H1 (cell line): ENCODE measurements around the gene C17orf113. TPM values are rescaled to one million over a fixed set of nuclear protein-coding genes. Genes with fewer than 3 reads are reported as not detected.

Experiments used
- CTCF ChIA-PET: fragments of 300-600 bp; sonication (Branson Sonifier 250); formaldehyde crosslinking; loops from one replicate; lab custom pipeline; 2021; ENCODE audit not compliant: partially characterized antibody; lab: Charles Lee
- POLR2A ChIA-PET: fragments of 300-600 bp; sonication (Branson Sonifier 250); formaldehyde crosslinking; loops from one replicate; lab custom pipeline; 2021; ENCODE audit warnings: inconsistent platforms; ENCODE audit not compliant: partially characterized antibody; lab: Charles Lee
- DNase-seq, 2 experiments: peaks; one replicate each; pipeline versions ENCODE4 v3.0.0 to v3.0.0-alpha.2; 2010 to 2022; ENCODE audit warnings: low spot score in 2 of 2, low read depth in 1 of 2, mixed read lengths in 1 of 2
- FAIRE-seq: peaks from 2 replicates; lab custom pipeline; 2011; peaks lifted over from hg19 to GRCh38; lab: Jason Lieb, UNC
- H2AFZ ChIP-seq: 2 replicates; pipeline ENCODE4 v1.8.1; 2012; ENCODE audit warnings: low read length, inconsistent platforms
- H2AK5ac ChIP-seq: 2 replicates; pipeline ENCODE4 v1.6.1; 2013; ENCODE audit warnings: low read depth, low read length
- H2BK120ac ChIP-seq: replicated peaks from 2 replicates; pipeline ENCODE3; 2013; ENCODE audit warnings: low read depth, low read length, inconsistent platforms
- H2BK12ac ChIP-seq: 2 replicates; pipeline ENCODE4 v1.6.1; 2013; ENCODE audit warnings: low read depth, low read length
- H2BK15ac ChIP-seq: 2 replicates; pipeline ENCODE4 v1.6.1; 2013; ENCODE audit warnings: low read length
- H2BK20ac ChIP-seq: 2 replicates; pipeline ENCODE4 v1.6.1; 2013; ENCODE audit warnings: low read length
- H2BK5ac ChIP-seq: 2 replicates; pipeline ENCODE4 v1.6.1; 2013; ENCODE audit warnings: low read depth, low read length
- H3K14ac ChIP-seq: 2 replicates; pipeline ENCODE4 v1.6.1; 2013; ENCODE audit warnings: inconsistent platforms; ENCODE audit not compliant: insufficient read length
- H3K18ac ChIP-seq: 2 replicates; pipeline ENCODE4 v1.6.1; 2013; ENCODE audit warnings: low read length; ENCODE audit errors: extremely low read depth
- H3K23ac ChIP-seq: 2 replicates; pipeline ENCODE4 v1.6.1; 2013; ENCODE audit warnings: inconsistent platforms; ENCODE audit not compliant: insufficient read length
- H3K23me2 ChIP-seq: 2 replicates; pipeline ENCODE4 v1.6.1; 2013; ENCODE audit warnings: low read depth, low read length
- H3K27ac ChIP-seq: 2 replicates; pipeline ENCODE4 v1.6.1; 2011; ENCODE audit warnings: low read depth, low read length, inconsistent platforms
- H3K27me3 ChIP-seq, 4 experiments: replicated peaks in 1 of 4; 1 replicate in 1 of 4; 2 replicates in 3 of 4; pipeline versions ENCODE4 v1.6.1 to v1.8.1; 2011 to 2013; ENCODE audit warnings: low read length in 3 of 4, mild to moderate bottlenecking in 3 of 4, inconsistent platforms in 2 of 4, mixed read lengths in 2 of 4, moderate library complexity in 1 of 4; ENCODE audit not compliant: control insufficient read depth in 3 of 4, insufficient read depth in 3 of 4; ENCODE audit errors: extremely low read depth in 1 of 4
- H3K36me3 ChIP-seq, 4 experiments: 2 replicates each; pipeline versions ENCODE4 v1.6.1 to v1.8.1; 2011 to 2013; ENCODE audit warnings: mild to moderate bottlenecking in 4 of 4, low read length in 3 of 4, moderate library complexity in 2 of 4, control low read depth in 1 of 4, inconsistent platforms in 1 of 4; ENCODE audit not compliant: insufficient read depth in 4 of 4, control insufficient read depth in 2 of 4
- H3K4ac ChIP-seq: replicated peaks from 2 replicates; pipeline ENCODE3; 2013; ENCODE audit warnings: low read length, low read depth, mixed read lengths, inconsistent platforms; ENCODE audit not compliant: insufficient read length
- H3K4me1 ChIP-seq, 4 experiments: replicated peaks in 1 of 4; 1 replicate in 1 of 4; 2 replicates in 3 of 4; pipeline versions ENCODE4 v1.6.1 to v1.8.1; 2011 to 2013; ENCODE audit warnings: low read length in 3 of 4, inconsistent platforms in 2 of 4, mixed read lengths in 1 of 4; ENCODE audit not compliant: insufficient read depth in 4 of 4, control insufficient read depth in 3 of 4
- H3K4me2 ChIP-seq, 2 experiments: 2 replicates each; pipeline versions ENCODE4 v1.6.1 to v1.8.1; 2011 to 2013; ENCODE audit warnings: low read depth in 2 of 2, low read length in 2 of 2, control low read depth in 1 of 2, inconsistent platforms in 1 of 2, mild to moderate bottlenecking in 1 of 2; ENCODE audit not compliant: insufficient read depth in 1 of 2
- H3K4me3 ChIP-seq, 4 experiments: fragments of 200-600, 300-600 bp in 1 of 4; sonication (generic), shearing (Covaris generic), sonication (Bioruptor Twin) in 1 of 4; 2 replicates each; pipeline versions ENCODE4 v1.5.1 to v1.8.1; 2011 to 2016; ENCODE audit warnings: low read length in 4 of 4, low read depth in 3 of 4, control low read depth in 2 of 4, inconsistent platforms in 2 of 4, mild to moderate bottlenecking in 2 of 4, mixed read lengths in 1 of 4, moderate library complexity in 1 of 4; ENCODE audit not compliant: insufficient read depth in 2 of 4; ENCODE audit errors: extremely low read depth in 1 of 4
- H3K56ac ChIP-seq: replicated peaks from 2 replicates; pipeline ENCODE3; 2013; ENCODE audit warnings: low read depth, mild to moderate bottlenecking, mixed read lengths, low read length, inconsistent platforms; ENCODE audit not compliant: insufficient read length
- H3K79me1 ChIP-seq: 2 replicates; pipeline ENCODE4 v1.6.1; 2013; ENCODE audit warnings: low read depth, low read length, control low read depth
- H3K79me2 ChIP-seq, 2 experiments: 2 replicates each; pipeline versions ENCODE4 v1.6.1 to v1.8.1; 2012 to 2013; ENCODE audit warnings: low read length in 2 of 2, mild to moderate bottlenecking in 2 of 2, inconsistent platforms in 1 of 2; ENCODE audit not compliant: insufficient read depth in 2 of 2, control insufficient read depth in 1 of 2
- H3K9ac ChIP-seq, 4 experiments: replicated peaks in 1 of 4; 1 replicate in 1 of 4; 2 replicates in 3 of 4; pipeline versions ENCODE4 v1.6.1 to v1.8.1; 2011 to 2013; ENCODE audit warnings: low read depth in 3 of 4, low read length in 3 of 4, control low read depth in 2 of 4, mild to moderate bottlenecking in 2 of 4, moderate library complexity in 2 of 4, inconsistent platforms in 1 of 4; ENCODE audit errors: extremely low read depth in 1 of 4
- H3K9me3 ChIP-seq, 2 experiments: 2 replicates each; pipeline versions ENCODE4 v1.6.1 to v1.8.1; 2012 to 2013; ENCODE audit warnings: mild to moderate bottlenecking in 2 of 2, moderate library complexity in 2 of 2, control low read depth in 1 of 2, inconsistent platforms in 1 of 2, low read depth in 1 of 2, low read length in 1 of 2, mixed read lengths in 1 of 2; ENCODE audit not compliant: insufficient read depth in 2 of 2
- H4K20me1 ChIP-seq, 2 experiments: replicated peaks in 1 of 2; 2 replicates each; pipeline versions ENCODE3 to v1.8.1; 2011 to 2013; ENCODE audit warnings: inconsistent platforms in 2 of 2, low read length in 2 of 2, mild to moderate bottlenecking in 1 of 2; ENCODE audit not compliant: insufficient read depth in 2 of 2, control insufficient read depth in 1 of 2
- H4K5ac ChIP-seq: 2 replicates; pipeline ENCODE4 v1.6.1; 2013; ENCODE audit warnings: low read length, low read depth, mixed read lengths, inconsistent platforms; ENCODE audit not compliant: insufficient read length
- H4K8ac ChIP-seq: 2 replicates; pipeline ENCODE4 v1.8.0; 2013; ENCODE audit warnings: mild to moderate bottlenecking, moderate library complexity, low read length, inconsistent platforms; ENCODE audit not compliant: insufficient read depth; ENCODE audit errors: extremely low read depth
- H4K91ac ChIP-seq: replicated peaks from 2 replicates; pipeline ENCODE3; 2013; ENCODE audit warnings: low read length, mixed read lengths, inconsistent platforms; ENCODE audit not compliant: insufficient read length
- BACH1 ChIP-seq: IDR thresholded peaks from 2 replicates; pipeline ENCODE4 v1.6.1; 2012; ENCODE audit warnings: low read length, improper control_type of control experiment
- CEBPB ChIP-seq: IDR thresholded peaks from 2 replicates; pipeline ENCODE4 v1.6.1; 2012; ENCODE audit warnings: low read depth, low read length
- CHD2 ChIP-seq: IDR thresholded peaks from 2 replicates; pipeline ENCODE4 v1.6.1; 2012; ENCODE audit warnings: low read length, improper control_type of control experiment
- JUND ChIP-seq: IDR thresholded peaks from 2 replicates; pipeline ENCODE4 v1.6.1; 2011; ENCODE audit warnings: mild to moderate bottlenecking, improper control_type of control experiment, low read length
- SAP30 ChIP-seq: fragments of 300-600 bp; sonication (generic); IDR thresholded peaks from 2 replicates; pipeline ENCODE4 v1.7.1; 2012; ENCODE audit warnings: low read length, moderate library complexity, mild to moderate bottlenecking, inconsistent platforms; ENCODE audit not compliant: insufficient read depth, insufficient replicate concordance
- SIRT6 ChIP-seq: IDR thresholded peaks from one replicate; pipeline ENCODE4 v1.7.1; 2012; ENCODE audit warnings: low read length, inconsistent platforms
- SRF ChIP-seq: IDR thresholded peaks from 2 replicates; pipeline ENCODE4 v1.6.1; 2011; ENCODE audit warnings: mild to moderate bottlenecking, low read depth, low read length, moderate library complexity
- WGBS, 2 experiments: shearing (Covaris generic) in 1 of 2; methylation state at CpG; one replicate each; pipeline versions ENCODE4 v1.1.6 to v1.1.7; 2013 to 2015; ENCODE audit warnings: low lambda C conversion rate in 2 of 2, mixed read lengths in 2 of 2, inconsistent platforms in 1 of 2, low coverage in 1 of 2, missing lambda C conversion rate in 1 of 2; ENCODE audit not compliant: insufficient replicate concordance in 2 of 2, insufficient coverage in 1 of 2, insufficient read length in 1 of 2; ENCODE audit errors: extremely low coverage in 1 of 2, missing lambda C conversion rate in 1 of 2; 5-methylcytosine and 5-hydroxymethylcytosine counted together
- polyA plus RNA-seq, 7 experiments: library from polyadenylated mRNA; depleted of rRNA in 3 of 7; stranded (reverse) in 5 of 7; unstranded in 2 of 7; fragments of >200 nt in 5 of 7; fragments of 200-250 nt in 2 of 7; gene quantifications; 1 replicate in 5 of 7; 2 replicates in 1 of 7; 4 replicates in 1 of 7; pipeline versions ENCODE4 v1.2.1 to v1.2.3, GENCODE V29; 2011 to 2013; ENCODE audit warnings: missing spikeins in 2 of 7, mixed read lengths in 2 of 7
- total RNA-seq: library from RNA; stranded (reverse); fragmentation: NEBNext Ultra II Directional; extraction: Animal tissue kit (Norgen Biotek cat#: 25700); gene quantifications from 2 replicates; pipeline ENCODE4 v1.2.1, GENCODE V29; 2021

C17orf113 gene
- total and polyA plus RNA-seq, 2 of the 8 experiments (the other 6 are each of a cell fraction or from before 2014, with no cell fraction given) = 1.0 to 1.4 TPM

- CTCF ChIA-PET = interaction anchor here (1.1 to 2.9 kb wide), 11 partner anchors 12 to 84 kb away, joined by 3 to 32 read pairs (median 5); no protein-coding TSS in a partner anchor
- no peak overlapping the region for H3K27ac ChIP-seq
Observed at GRCh38 chr17:42079541-42079940, 29.1 kb upstream of the C17orf113 start.

More at GRCh38 chr17:42079541-42079940, 29.1 kb upstream of the C17orf113 start:
- Histone ChIP-seq H3K4me1 (peaks cover 0 to 4% (median 3%) of the 10 kb centered on the region in 4 experiments; a peak in 3 of 7 replicates), H4K91ac (no peak overlapping the region), H2AFZ (no peak overlapping the region), H3K23ac (no peak overlapping the region), H2BK120ac (no peak overlapping the region), H3K4me2 (no peak overlapping the region), H3K9ac (no peak overlapping the region), H3K27me3 (no peaks in the 10 kb centered on the region), H3K9me3 (no peaks in the 10 kb centered on the region), H3K4ac (no peak overlapping the region), H3K4me3 (no peak overlapping the region), H3K79me2 (no peaks in the 10 kb centered on the region), H3K56ac (no peak overlapping the region), H2BK15ac (no peak overlapping the region), H3K14ac (no peak overlapping the region), H3K23me2 (no peaks in the 10 kb centered on the region), H2BK20ac (no peak overlapping the region), H4K20me1 (no peaks in the 10 kb centered on the region), H2AK5ac (no peak overlapping the region), H2BK12ac (no peak overlapping the region), H4K5ac (no peak overlapping the region), H4K8ac (no peak overlapping the region), H3K79me1 (no peaks in the 10 kb centered on the region), H3K36me3 (no peaks in the 10 kb centered on the region), H2BK5ac (no peak overlapping the region), H3K18ac (no peak overlapping the region)
- POLR2A ChIA-PET = interaction anchor here (0.9 to 1.5 kb wide), 3 partner anchors 9 to 55 kb away, joined by 5 read pairs; no protein-coding TSS in a partner anchor
- FAIRE-seq = peak; percentile 7
- WGBS, 2 experiments = 94% methylated on average over 2 of the region's 2 CpGs; no CpG with 5 or more reads in 1 of the 2 experiments
- DNase-seq = no peak
- TF ChIP-seq JUND (no peak), SAP30 (no peak), BACH1 (no peak), SIRT6 (no peak), CEBPB (no peak), CHD2 (no peak), SRF (no peak)
